ENCODE results near the gene E2F3. TPM values are rescaled to one million over a fixed set of nuclear protein-coding genes. Genes with fewer than 3 reads are reported as not detected.
A peak's percentile ranks its signal among the peaks of the same experiment; 100 is the strongest.

E2F3 gene
- total RNA-seq, 1 experiment from 2014 or later = 35.7 TPM

DNA sequence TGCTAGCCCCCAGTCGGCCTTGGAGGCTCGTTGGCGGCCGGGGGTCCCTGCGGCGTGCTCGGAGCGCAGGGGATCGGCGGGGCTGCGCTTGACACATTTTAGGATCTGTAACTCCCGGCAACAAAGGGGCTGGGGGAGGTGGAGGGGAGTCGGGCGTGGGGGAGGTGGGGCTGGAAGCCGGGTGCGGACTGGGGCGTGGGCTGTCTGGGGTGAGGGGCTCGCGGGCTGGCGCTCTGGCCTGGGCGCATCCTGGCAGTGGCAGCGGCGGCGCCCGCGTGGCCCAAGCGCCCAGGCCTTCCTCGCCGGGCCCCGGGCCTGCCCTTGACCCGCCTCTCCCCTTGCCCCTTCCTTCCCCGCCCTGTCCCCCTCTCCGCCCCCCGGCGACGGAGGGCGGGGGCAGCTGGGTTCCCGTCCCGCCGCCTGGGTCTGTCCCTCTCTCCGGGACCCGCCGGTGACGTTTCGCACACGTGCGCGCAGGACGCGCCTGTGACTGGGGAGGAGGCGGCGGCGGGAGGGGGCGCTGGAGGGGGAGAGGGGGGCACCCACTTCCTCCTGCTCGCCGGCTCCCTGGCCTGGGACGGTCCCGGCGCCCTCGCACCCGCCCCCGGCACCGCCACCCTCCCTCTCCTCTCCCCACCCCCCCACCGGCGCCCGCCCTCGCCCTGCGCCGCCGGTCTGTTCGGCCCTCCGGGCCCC is 1.5 kb downstream of the E2F3 start:
- Histone ChIP-seq H4K5ac (ENCODE audit: insufficient read length, low read depth, low read length) (no peak overlapping the region), H3K4me2 (ENCODE audit: insufficient read depth, insufficient read length, low read length) (peak overlapping the region; percentile 75), H2AFZ (ENCODE audit: low read length) (no peak overlapping the region), H2BK12ac (ENCODE audit: insufficient read length, low read depth, low read length) (no peak overlapping the region), H3K27me3 (ENCODE audit: insufficient read depth, low read length) (no peaks in the 10 kb centered on the region), H3K9me3 (ENCODE audit: control insufficient read depth, low read depth, low read length) (no peaks in the 10 kb centered on the region), H3K4ac (ENCODE audit: low read depth, low read length) (no peak overlapping the region; the same call in 1 of the 2 replicates), H3K79me2 (ENCODE audit: insufficient read depth, low read length) (peaks cover 32% of the 10 kb centered on the region), H3K9ac (ENCODE audit: extremely low read depth, insufficient read length, low read length) (peak overlapping the region; percentile 96), H3K79me1 (ENCODE audit: insufficient read depth, low read depth, low read length, poor library complexity, severe bottlenecking) (peaks cover 2% of the 10 kb centered on the region), H3T11ph (ENCODE audit: low read length) (no peak overlapping the region), H2BK5ac (ENCODE audit: insufficient read length, low read length) (peak overlapping the region; percentile 67), H4K91ac (ENCODE audit: insufficient read length, low read depth, low read length) (peak overlapping the region; percentile 71), H2AK5ac (ENCODE audit: insufficient read length, low read length) (no peak overlapping the region), H3K23ac (ENCODE audit: insufficient read length, low read depth, low read length) (no peak overlapping the region), H3K18ac (ENCODE audit: insufficient read length, low read depth, low read length) (peak overlapping the region; percentile 94), H2BK20ac (ENCODE audit: low read depth, low read length, poor library complexity, severe bottlenecking) (no peak overlapping the region), H2BK15ac (ENCODE audit: low read depth, low read length) (no peak overlapping the region), H3K4me1 (ENCODE audit: insufficient read depth, low read length) (no peaks in the 10 kb centered on the region), H2BK120ac (ENCODE audit: low read depth, low read length, poor library complexity, severe bottlenecking) (peak overlapping the region; percentile 62), H3K14ac (ENCODE audit: insufficient read depth, low read length) (peak overlapping the region; percentile 98; the same call in 1 of the 2 replicates), H4K8ac (replicated peaks; ENCODE audit: insufficient read length, low read depth, low read length) (no peak overlapping the region), H3K56ac (ENCODE audit: insufficient read length, low read depth, low read length) (no peak overlapping the region), H4K20me1 (ENCODE audit: control insufficient read depth, insufficient read depth, insufficient read length) (no peaks in the 10 kb centered on the region), H3K27ac (ENCODE audit: insufficient read length, low read depth, low read length) (peak overlapping the region; percentile 24), H3K23me2 (ENCODE audit: insufficient read length, low read depth, low read length, poor library complexity, severe bottlenecking) (peaks cover 12% of the 10 kb centered on the region)
- no peak for TF ChIP-seq CTCF (conservative IDR thresholded peaks at IDR 0.05)
- peak; percentile 93 for DNase-seq
- Mint-ChIP-seq H3K27ac (peak overlapping the region in 2 of 3 experiments; percentile 70 to 80; a peak in 5 of 7 replicates), H3K4me1 (peaks cover 20 to 29% of the 10 kb centered on the region in 2 experiments), H3K27me3 (ENCODE audit: low read depth) (peaks cover 6% of the 10 kb centered on the region), H3K4me3 (peak overlapping the region; percentile 92 to 100), H3K9me3 (no peaks in the 10 kb centered on the region), H3K36me3 (ENCODE audit: insufficient read depth in 1 of 3, low read depth in 3 of 3) (peaks cover 16 to 22% (median 18%) of the 10 kb centered on the region in 3 experiments)
- WGBS (ENCODE audit: extremely low coverage, insufficient read length, low lambda C conversion rate) = no CpG with 5 or more reads among the region's 72 CpGs

Data from H9 (cell line).